ENCODE results near the gene ERFE. TPM values are rescaled to one million over a fixed set of nuclear protein-coding genes. Genes with fewer than 3 reads are reported as not detected.

The ERFE gene
- total and polyA plus RNA-seq, 2 of the 13 experiments (the other 11 are each of a cell fraction or from before 2014, with no cell fraction given), result 0.09 TPM; not detected in 1

DNA sequence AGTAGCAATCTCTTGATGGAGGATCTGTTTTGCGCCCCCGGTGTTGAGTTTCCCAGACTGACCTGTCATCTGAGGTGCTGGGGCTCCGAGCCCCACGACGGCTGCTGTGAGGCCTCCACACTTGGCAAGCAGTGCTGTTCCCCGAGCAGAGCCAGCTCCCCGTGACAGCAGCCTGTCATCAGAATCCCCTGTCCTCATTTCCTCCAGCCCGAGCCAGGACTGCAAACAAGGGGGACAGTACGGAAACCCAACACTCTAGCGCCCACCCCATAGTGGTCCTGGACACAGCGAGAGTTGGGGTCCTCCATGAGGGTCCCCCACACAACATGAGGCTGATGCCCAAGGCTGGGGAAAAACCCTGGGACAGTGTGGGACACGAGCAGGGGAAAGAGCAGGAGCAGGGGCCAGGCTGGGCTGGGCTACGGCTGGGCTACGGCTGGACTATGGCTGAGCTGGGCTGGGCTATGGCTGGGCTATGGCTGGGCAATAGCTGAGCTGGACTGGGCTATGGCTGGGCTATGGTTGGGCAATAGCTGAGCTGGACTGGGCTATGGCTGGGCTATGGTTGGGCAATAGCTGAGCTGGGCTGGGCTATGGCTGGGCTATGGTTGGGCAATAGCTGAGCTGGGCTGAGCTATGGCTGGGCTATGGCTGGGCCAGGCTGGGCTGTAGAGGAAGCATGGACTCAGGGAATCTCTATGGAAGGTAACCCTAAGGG is 21.8 kb upstream of the ERFE start (continued):
- TF ChIP-seq ZBTB40 (IDR thresholded peaks at IDR 0.05), result no peak
- no peak for TF ChIP-seq ZBTB40 (CRISPR knock-in tag; IDR thresholded peaks at IDR 0.05)
- no peak for TF ChIP-seq ZSCAN31 (CRISPR knock-in tag; IDR thresholded peaks at IDR 0.05; ENCODE audit: low read depth)
- peak; percentile 95 for TF ChIP-seq TBL1XR1 (IDR thresholded peaks at IDR 0.05; ENCODE audit: borderline replicate concordance, low read length, partially characterized antibody)
- TF ChIP-seq ZNF383 (CRISPR knock-in tag; IDR thresholded peaks at IDR 0.05; ENCODE audit: borderline replicate concordance), result 0 out of 2 replicates have a peak, but pooled peaks have one; percentile 39
- 0 out of 2 replicates have a peak, but pooled peaks have one; percentile 65 for TF ChIP-seq ZNF276 (CRISPR knock-in tag; IDR thresholded peaks at IDR 0.05; ENCODE audit: low read depth)
- TF ChIP-seq ZNF10 (CRISPR knock-in tag; IDR thresholded peaks at IDR 0.05; ENCODE audit: borderline replicate concordance, low read depth), result no peak
- TF ChIP-seq DRAP1 (CRISPR knock-in tag; IDR thresholded peaks at IDR 0.05), result no peak
- TF ChIP-seq, protein P1, sequence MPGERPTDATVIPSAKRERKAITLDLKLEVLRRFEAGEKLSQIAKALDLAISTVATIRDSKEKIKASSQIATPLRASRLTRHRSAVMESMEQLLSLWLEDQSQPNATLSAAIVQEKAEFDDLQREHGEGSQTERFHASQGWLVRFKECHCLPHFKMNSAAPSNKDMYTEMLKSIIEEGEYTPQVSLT (CRISPR knock-in tag; IDR thresholded peaks at IDR 0.05; ENCODE audit: borderline replicate concordance, low read depth), result no peak
- TF ChIP-seq CBX2 (IDR thresholded peaks at IDR 0.05; ENCODE audit: low read depth, low read length), result no peak
- no peak for TF ChIP-seq CBX2 (CRISPR knock-in tag; IDR thresholded peaks at IDR 0.05; ENCODE audit: low read depth)
- no peak for TF ChIP-seq ZNF431 (CRISPR knock-in tag; IDR thresholded peaks at IDR 0.05; ENCODE audit: borderline replicate concordance, low read depth)
- TF ChIP-seq ZNF644 (CRISPR knock-in tag; IDR thresholded peaks at IDR 0.05; ENCODE audit: low read depth), result 0 out of 2 replicates have a peak, but pooled peaks have one; percentile 14
- 0 out of 2 replicates have a peak, but pooled peaks have one; percentile 7 for TF ChIP-seq RAD21 (CRISPR knock-in tag; IDR thresholded peaks at IDR 0.05)
- TF ChIP-seq ZNF7 (CRISPR knock-in tag; IDR thresholded peaks at IDR 0.05), result no peak
- TF ChIP-seq ZNF761 (CRISPR knock-in tag; conservative IDR thresholded peaks at IDR 0.05), result 0 out of 2 replicates have a peak, but pooled peaks have one; percentile 41
- TF ChIP-seq BORCS8-MEF2B (CRISPR knock-in tag; IDR thresholded peaks at IDR 0.05), result 0 out of 2 replicates have a peak, but pooled peaks have one; percentile 14
- peak; percentile 75; the same call in 1 of the 2 replicates for TF ChIP-seq GTF3A (CRISPR knock-in tag; conservative IDR thresholded peaks at IDR 0.05)

Measured in HepG2 (cell line).